GM04504 (cell line): Measurements from ENCODE around the gene WHRN.
A peak's percentile ranks its signal among the peaks of the same experiment; 100 is the strongest.

ENCODE experiments used
- DNase-seq: peaks from one replicate; pipeline ENCODE4 v3.0.0-alpha.2; 2012; ENCODE audit warnings: low read depth

The WHRN gene

DNA sequence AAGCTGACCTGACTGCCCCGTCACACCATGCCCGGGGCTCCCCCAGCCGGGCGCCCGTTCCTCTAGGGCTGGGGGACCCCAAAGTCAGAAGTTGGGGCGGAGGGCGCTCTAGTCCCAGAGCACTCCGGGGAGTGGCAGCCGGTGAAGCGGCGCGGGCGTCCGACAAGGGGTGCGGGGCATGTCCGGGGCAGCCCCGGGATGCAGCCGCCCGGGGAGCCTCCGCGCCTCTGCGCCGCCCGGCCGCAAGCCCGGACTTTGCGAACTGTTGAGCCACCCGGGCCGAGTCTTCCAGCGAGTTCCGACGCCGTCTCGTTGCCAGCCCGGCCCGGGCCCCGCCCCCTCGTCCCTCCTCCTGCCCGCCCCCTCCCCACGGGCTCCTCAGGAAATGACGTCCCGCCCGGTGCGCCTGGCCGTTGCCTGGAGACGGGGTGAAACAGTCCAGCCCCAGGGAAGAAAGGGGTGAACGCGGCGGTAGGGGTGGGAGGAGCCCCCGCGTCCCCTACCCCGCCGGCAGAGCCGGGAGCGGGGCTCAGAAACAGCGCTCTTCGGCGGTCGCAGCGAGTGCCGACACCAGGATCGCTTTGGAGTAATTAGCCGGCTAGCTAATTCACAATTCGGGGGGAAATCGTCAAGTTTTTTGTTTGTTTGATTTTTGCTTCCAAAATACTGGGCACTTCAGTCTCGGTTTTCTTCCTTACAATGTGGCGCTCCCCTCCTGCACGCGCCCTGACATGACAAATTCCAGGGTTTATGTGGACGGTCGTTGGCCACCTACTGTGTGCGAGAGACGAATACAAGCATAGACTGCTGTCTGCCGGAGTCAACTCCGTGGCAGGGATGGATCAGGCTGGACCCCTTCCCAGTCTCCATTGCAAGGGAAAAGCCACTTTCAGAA is at the start of gene WHRN:
Gene WHRN (minus strand): TSS at position 287 of the 895 bp plus-strand sequence. CDS start 672 bp downstream, outside the sequence.
- peak; percentile 74 for DNase-seq

GRCh38 chr9:114553202-114553601 is 47.9 kb upstream of the WHRN start:
- no peak for DNase-seq

- no peak for DNase-seq
Observed at GRCh38 chr9:114552706-114553105, 47.4 kb upstream of the WHRN start.

GRCh38 chr9:114551750-114552685 is 46.7 kb upstream of the WHRN start:
- peak; percentile 98 for DNase-seq

GRCh38 chr9:114549697-114550330 is 44.5 kb upstream of the WHRN start:
- peak; percentile 16 for DNase-seq

DNA sequence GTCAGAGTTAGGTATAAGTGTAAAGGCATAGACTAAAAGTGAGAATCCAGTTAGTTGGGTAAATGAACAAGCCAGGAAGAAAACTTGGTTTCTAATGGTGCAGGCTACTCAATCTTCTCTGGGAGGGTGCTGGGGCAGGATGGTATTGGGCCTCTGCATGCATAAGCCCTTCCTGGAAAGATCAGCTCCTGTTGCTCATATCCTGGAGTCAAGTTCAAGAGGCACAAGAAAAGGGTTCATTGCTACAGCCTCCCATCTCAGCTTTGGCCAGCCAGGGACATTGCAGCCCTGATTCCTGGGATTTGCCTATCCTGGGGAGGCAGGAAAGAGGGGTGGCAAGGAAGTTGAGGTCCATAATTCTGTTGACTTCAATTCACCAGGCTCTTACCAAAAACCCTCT is 41.6 kb upstream of the WHRN start:
- DNase-seq, result no peak

DNA sequence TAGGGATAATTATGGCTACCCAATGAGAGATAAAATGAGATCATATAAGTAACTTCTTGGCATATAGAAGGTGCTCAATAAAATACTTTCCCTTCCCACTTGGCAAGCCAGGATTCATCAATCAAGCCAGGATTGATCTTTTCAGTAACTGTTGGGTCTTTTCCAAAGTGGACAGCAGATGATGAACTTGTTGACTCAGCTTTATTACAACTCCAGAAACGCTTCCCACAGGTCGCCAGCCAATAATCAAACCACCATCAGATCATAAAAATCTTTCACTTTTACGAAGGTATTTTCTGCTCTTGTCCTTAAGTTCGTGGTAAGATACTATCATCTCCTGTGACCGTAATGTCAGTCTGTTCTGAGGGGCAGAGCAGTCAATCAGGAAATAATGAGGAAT is 39.8 kb upstream of the WHRN start:
- no peak for DNase-seq

DNA sequence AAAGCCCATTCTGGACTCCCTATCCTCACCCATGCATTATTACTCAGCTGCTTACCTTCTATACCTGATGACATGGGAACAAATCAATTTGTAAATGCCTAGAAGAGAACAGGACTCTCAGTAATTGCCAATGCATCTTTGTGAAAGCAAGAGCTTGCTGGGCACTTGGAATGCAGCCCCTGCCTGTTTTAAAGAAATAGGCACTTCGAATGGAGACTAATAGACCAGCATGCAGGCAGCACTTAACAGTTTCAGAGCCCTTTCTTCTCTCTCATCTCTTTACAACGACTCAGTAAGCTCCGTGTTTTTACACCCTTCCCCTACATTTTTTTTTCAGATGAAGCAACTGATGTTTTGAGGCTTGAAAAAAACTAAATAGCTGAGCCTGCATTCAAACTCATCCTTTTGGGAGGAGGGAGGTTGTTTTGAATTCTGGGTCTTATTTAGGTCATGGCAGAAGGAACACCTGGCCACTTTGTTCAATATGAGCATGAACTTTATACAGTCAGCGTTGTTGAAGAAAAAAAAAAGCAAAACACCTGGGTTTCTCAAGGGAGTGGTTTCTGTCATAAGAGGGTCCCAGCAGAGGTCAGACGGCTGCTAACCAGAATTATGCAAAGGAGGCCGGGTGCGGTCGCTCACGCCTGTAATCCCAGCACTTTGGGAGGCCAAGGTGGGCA is 34.6 kb upstream of the WHRN start:
- no peak for DNase-seq

GRCh38 chr9:114538241-114538640 is 33.0 kb upstream of the WHRN start:
- no peak for DNase-seq

DNA sequence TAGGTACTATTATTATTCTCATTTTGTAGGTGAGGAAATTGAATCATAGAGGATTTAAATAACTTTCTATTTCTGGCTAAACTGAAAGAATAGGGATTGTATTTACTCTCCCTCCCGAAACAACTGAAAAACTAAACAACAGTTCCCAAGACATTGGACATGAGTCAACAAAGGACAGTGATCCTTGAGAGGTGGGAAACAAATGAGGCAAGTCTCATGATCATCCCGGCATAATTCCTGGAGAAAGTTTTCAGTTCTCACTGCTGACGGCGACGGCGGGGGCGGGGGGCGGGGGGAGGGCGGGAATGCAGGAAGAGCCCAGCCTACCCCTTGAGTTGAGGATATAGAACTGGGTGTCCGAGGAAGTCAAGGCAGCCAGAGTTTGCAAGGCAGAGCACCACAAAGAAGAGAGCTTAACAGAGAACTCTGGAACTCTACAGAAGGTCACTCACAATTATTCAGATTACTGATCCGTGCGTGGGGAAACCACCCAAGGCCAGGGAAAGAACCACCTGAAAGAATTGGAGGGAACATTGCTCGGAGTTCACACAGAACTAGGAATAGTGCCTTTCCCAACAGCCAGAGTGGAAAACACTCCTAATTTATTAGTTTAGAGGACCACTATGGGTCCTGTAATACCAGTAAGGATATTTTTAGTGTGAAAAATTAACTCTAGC is 27.4 kb upstream of the WHRN start:
- DNase-seq, result no peak

DNA sequence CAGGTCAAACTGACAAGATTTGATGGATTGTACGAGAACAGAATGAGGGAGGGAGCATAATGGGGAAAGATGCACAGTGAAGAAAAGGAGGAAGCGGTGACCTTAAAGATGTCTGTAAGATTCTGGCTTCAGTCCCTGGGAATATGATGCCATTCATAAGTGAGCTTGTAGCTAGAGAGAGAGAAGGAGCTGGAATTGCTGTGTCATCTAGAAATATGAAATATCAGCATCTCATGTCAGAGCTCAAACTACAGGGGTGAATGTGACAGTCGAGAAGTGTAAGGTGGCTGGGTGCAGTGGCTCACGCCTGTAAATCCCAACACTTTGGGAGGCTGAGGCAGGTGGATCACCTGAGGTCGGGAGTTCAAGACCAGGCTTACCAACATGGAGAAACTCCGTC is 24.0 kb upstream of the WHRN start:
- DNase-seq, result no peak

DNA sequence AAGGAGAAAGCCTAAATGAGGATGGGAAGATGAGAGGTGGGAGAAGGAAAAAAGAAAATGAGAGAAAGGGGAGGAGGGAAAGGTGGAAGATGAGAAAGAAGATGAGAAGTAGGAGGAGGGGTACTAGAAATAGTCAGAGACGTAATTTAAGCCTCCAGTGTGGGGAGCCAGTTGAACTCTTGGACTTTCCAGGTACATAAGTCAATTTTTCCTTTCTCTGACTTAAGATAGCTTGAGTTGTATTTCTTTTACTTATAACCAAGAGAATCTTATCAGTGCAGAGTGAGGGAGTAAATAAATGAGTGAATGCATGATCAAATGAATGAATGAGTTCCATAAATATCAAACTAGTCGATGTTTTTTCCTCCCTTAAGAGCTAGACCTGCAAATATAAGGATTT is 21.5 kb upstream of the WHRN start:
- DNase-seq, result no peak

GRCh38 chr9:114525513-114525912 is 20.2 kb upstream of the WHRN start:
- no peak for DNase-seq

- no peak for DNase-seq
Observed at GRCh38 chr9:114524247-114524681, 19.0 kb upstream of the WHRN start.

- DNase-seq, result no peak
Observed at GRCh38 chr9:114522847-114523246, 17.6 kb upstream of the WHRN start.

DNA sequence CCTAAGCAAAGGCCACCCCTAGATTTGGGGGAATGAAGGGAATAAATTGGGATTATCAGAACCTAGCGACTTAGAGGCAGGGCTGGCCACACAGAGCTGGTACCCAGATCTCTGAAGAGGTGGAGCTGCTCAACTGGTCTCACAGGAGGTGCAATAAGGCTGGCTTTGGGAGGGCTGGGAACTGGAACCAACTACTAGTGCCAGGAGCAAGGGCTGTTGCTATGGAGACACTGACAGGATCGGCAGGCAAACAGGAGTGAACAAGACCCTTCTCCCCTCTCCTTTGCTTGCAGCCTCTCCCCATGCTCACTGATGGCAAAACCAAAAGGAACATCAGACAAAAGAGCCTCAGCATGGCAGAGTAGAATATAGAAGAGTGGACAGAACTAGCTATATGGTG is 17.0 kb upstream of the WHRN start:
- no peak for DNase-seq

DNA sequence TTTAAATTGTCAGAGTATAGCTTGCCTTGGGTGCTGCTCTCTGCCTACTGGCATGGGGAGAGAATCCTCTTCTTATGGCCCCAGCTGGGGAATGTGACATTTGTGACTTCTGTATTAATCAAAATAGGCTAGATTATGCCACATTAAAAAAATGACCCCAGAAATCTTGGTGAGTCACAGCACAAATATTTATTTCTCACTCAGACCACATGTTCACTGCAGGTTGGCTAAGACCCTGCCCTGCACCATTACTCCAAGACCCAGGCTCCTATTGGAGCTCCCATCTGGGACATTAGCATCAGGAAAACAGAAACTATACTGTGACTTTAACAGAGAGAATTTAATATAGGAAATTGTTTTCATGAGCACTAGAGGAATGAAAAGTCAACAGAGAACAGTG is 16.6 kb upstream of the WHRN start:
- no peak for DNase-seq

DNA sequence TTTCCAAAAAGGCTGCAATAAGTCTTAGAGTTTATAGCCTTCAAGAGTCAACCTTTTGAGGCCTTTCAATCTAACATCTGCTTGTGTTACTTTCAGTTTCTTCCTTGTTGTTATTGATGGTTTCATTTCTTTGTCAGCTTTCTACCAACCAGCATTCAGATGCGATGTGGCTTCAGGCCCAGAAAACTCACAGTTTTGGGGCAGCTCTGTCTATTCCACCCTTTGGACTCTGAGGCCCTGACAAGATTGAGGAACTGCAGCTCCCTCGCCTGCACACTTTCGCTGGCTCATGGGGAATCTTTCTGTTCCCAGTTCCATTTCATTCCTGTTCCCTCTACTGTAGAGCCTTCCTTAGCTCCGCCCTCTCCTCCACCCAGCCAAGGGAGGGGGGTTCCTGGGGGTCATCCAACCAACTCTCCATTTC is 13.3 kb upstream of the WHRN start:
- DNase-seq, result no peak

GRCh38 chr9:114518120-114518519 is 12.8 kb upstream of the WHRN start:
- no peak for DNase-seq

GRCh38 chr9:114516913-114517312 is 11.6 kb upstream of the WHRN start:
- DNase-seq, result no peak

DNA sequence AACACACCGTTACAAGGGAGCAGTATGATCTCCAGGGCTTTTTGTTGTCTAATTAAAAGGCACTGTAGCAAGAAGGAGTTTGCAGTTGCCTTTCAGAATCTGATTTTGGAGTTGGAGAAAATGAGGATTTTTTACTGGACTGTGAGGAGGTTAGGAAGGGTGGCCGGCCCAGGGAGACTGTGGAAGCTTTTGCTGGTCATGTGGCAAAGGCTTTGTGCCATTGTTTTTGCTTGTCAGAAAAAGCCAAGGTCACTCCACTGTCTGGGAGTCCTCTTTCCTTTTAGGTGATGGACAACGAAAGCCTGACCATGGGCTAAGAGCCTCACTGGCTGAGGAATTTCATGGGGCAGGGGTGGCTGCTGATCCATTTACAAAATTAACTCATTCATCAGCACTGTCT is 10.3 kb upstream of the WHRN start:
- DNase-seq, result no peak
